Breast epithelium (tissue), 4 donors: ENCODE data around the gene KRT16. TPM values are rescaled to one million over a fixed set of nuclear protein-coding genes. Genes with fewer than 3 reads are reported as not detected.
A peak's percentile ranks its signal among the peaks of the same experiment; 100 is the strongest.

Source experiments
- DNase-seq, 2 donors: peaks; one replicate each; pipeline ENCODE4 v3.0.0-alpha.2; 2019; ENCODE audit warnings: low spot score in 2 of 2
- H3K27ac ChIP-seq, 2 donors: fragments of 200-600 bp; sonication (generic) in 1 of 2; one replicate each; pipeline ENCODE4 v1.5.1; 2016 to 2019; ENCODE audit warnings: mild to moderate bottlenecking in 1 of 2
- H3K27me3 ChIP-seq, 2 donors: fragments of 200-600 bp; sonication (generic) in 1 of 2; one replicate each; pipeline versions ENCODE4 v1.5.1 to v1.6.0; 2017 to 2019; ENCODE audit warnings: control low read depth in 1 of 2, mild to moderate bottlenecking in 1 of 2
- H3K36me3 ChIP-seq: fragments of 200-600 bp; one replicate; pipeline ENCODE4 v1.5.1; 2019
- H3K4me1 ChIP-seq, 2 donors: fragments of 200-600 bp; sonication (generic); one replicate each; pipeline ENCODE4 v1.5.1; 2016 to 2019; ENCODE audit warnings: control low read depth in 1 of 2
- H3K4me3 ChIP-seq, 3 donors: fragments of 200-600 bp; sonication (generic); 1 replicate in 2 of 3; 2 replicates in 1 of 3; pipeline ENCODE4 v1.5.1; 2016 to 2019; ENCODE audit warnings: mild to moderate bottlenecking in 3 of 3, moderate library complexity in 2 of 3
- H3K9me3 ChIP-seq, 2 donors: fragments of 200-600 bp; sonication (generic) in 1 of 2; one replicate each; pipeline ENCODE4 v1.5.1; 2016 to 2019; ENCODE audit warnings: control low read depth in 1 of 2
- POLR2A ChIP-seq: fragments of 450-650 bp; IDR thresholded peaks from one replicate; pipeline ENCODE4 v1.6.1; 2016; ENCODE audit warnings: antibody characterized with exemption, mild to moderate bottlenecking, moderate library complexity
- POLR2AphosphoS5 ChIP-seq, 3 donors: sonication (generic); formaldehyde crosslinking; IDR thresholded peaks; one replicate each; pipeline ENCODE4 v1.6.1; 2017; ENCODE audit warnings: antibody characterized with exemption in 3 of 3
- intact Hi-C: fragments of 100-400 bp; cut with DNase I; formaldehyde crosslinking; loops from one replicate; pipeline ENCODE4 v1.15.1; 2023; ENCODE audit warnings: low total_unique reads
- total RNA-seq, 3 donors: library from RNA; depleted of rRNA; stranded (reverse); fragments of >200 nt; gene quantifications; one replicate each; pipeline ENCODE4 v1.1.0, GENCODE V29; 2016
- TF ChIP-seq, protein P1 (sequence below), 3 donors: fragments of 450-650 bp; IDR thresholded peaks; one replicate each; pipeline ENCODE4 v1.5.1; 2016 to 2017; ENCODE audit warnings: antibody characterized with exemption in 3 of 3, mild to moderate bottlenecking in 3 of 3, moderate library complexity in 3 of 3

KRT16 gene
- total RNA-seq, 3 donors from 2014 or later: 2.6 to 100 (median 51.8) TPM

DNA sequence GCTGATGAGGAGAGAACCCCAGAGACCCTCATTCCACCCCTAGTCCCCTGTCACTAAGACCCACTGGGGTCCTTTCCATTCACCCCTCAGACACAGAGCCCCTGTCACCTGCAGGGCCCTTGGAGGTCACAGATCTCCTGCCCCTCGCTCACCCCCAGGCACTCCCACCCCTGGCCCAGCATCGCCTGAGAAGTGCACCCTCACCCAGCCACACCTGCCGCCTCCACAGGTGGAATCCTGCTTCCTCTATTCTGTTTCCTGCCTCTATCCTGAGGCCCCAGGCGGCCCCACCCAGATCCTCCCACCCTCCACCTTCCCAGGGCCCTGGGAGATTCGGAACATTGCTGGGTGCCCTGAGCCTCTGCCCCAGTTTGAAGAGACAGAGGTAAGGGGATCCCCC is 25.6 kb upstream of the KRT16 start:
- Histone ChIP-seq H3K27ac (no peak overlapping the region), H3K4me1 (peaks cover 0 to 6% of the 10 kb centered on the region in 2 donors), H3K4me3 (no peak overlapping the region), H3K9me3 (no peaks in the 10 kb centered on the region), H3K36me3 (no peaks in the 10 kb centered on the region), H3K27me3 (no peaks in the 10 kb centered on the region)
- DNase-seq: no peak
- TF ChIP-seq POLR2AphosphoS5 (IDR thresholded peaks at IDR 0.05) (no peak), POLR2A (no peak)
- TF ChIP-seq, protein P1, sequence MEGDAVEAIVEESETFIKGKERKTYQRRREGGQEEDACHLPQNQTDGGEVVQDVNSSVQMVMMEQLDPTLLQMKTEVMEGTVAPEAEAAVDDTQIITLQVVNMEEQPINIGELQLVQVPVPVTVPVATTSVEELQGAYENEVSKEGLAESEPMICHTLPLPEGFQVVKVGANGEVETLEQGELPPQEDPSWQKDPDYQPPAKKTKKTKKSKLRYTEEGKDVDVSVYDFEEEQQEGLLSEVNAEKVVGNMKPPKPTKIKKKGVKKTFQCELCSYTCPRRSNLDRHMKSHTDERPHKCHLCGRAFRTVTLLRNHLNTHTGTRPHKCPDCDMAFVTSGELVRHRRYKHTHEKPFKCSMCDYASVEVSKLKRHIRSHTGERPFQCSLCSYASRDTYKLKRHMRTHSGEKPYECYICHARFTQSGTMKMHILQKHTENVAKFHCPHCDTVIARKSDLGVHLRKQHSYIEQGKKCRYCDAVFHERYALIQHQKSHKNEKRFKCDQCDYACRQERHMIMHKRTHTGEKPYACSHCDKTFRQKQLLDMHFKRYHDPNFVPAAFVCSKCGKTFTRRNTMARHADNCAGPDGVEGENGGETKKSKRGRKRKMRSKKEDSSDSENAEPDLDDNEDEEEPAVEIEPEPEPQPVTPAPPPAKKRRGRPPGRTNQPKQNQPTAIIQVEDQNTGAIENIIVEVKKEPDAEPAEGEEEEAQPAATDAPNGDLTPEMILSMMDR (IDR thresholded peaks at IDR 0.05): no peak
- intact Hi-C loops: loop anchor here (10.0 kb wide), 1 partner anchor 83 kb away; no protein-coding TSS in a partner anchor

DNA sequence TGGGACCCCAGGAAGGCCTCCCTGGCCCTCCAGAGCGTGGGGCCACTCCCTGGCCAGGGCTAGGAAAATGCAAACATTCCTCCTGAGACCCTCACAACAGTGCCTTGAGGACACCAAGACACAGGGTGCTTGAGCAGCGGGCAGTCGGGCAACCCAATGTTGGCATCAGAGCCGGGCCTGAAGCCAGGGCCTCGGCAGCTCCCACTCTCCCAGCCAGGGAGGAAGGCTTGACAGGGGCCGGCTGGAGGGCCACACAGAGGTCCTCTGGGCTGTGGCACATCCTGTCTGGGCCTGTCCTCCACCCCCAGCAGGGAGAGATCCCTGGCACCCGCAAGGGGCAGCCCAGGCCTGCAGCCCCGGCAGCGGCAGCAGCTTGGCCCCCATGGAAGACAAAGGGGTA is 24.1 kb upstream of the KRT16 start:
- TF ChIP-seq POLR2AphosphoS5 (IDR thresholded peaks at IDR 0.05) (no peak), POLR2A (no peak)
- TF ChIP-seq, protein P1 (IDR thresholded peaks at IDR 0.05): no peak
- no peak for DNase-seq
- no peaks in the 10 kb centered on the region for H3K9me3 ChIP-seq
- H3K27me3 ChIP-seq: no peaks in the 10 kb centered on the region
- H3K36me3 ChIP-seq: no peaks in the 10 kb centered on the region
- H3K4me1 ChIP-seq: peaks cover 0 to 6% of the 10 kb centered on the region in 2 donors
- intact Hi-C loops: loop anchor here (10.0 kb wide), 1 partner anchor 82 kb away; no protein-coding TSS in a partner anchor
- H3K27ac ChIP-seq: peak overlapping the region in 1 of 2 donors; percentile 25
- no peak overlapping the region for H3K4me3 ChIP-seq

DNA sequence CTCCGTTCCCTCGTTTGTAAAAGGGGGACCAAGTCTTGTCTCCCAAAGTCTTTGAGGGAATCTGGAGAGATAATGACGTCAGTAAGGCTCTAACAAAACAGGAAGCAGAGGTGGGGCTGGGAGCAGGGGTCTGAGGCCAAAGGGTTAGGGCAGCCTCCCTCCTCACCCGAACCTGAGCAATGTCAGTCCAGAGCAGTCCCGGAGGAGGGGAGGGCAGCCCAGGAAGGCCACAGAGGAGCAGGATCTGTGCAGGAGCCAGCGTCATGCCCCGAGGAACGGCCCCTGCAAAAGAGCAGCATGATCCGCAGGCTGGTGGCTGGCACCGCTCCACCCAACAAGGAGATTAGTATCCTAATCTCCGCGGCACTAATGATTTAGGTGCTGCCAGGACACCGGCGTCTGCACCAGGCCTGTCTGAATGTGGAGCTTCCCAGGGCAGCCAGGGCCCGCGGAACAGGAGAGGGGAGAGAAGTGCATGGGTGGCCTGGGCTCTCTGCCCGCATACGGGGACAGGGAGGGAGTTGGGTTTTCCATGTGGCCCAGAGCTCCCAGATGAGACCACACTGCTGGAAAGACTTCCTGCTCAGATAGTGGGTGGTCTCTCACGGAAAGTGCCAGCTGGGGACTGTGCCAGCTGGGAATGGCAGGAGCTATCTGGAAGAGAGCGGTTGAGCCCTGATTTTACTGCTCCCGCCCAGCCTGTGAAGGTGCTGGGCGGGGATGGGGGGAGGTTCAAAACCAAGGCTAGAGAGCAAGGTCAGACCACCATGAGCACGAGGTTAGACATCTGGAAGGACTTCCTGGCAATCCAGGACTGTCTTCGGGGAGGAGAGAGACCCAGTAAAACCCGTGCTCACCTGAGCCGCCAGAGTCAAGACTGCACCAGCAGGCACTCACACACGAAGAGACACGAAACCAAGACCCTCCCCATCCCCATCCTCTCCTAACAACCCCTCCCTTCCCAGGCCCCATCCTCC is 22.8 kb upstream of the KRT16 start:
- no peak for DNase-seq
- H3K9me3 ChIP-seq: no peaks in the 10 kb centered on the region
- peak overlapping the region in 1 of 3 donors; percentile 52 for H3K4me3 ChIP-seq
- no peaks in the 10 kb centered on the region for H3K27me3 ChIP-seq
- peak overlapping the region; percentile 43 to 68 for H3K27ac ChIP-seq
- no peaks in the 10 kb centered on the region for H3K36me3 ChIP-seq
- TF ChIP-seq, protein P1 (IDR thresholded peaks at IDR 0.05): no peak
- TF ChIP-seq POLR2AphosphoS5 (IDR thresholded peaks at IDR 0.05) (no peak), POLR2A (no peak)
- peaks cover 0 to 6% of the 10 kb centered on the region in 2 donors for H3K4me1 ChIP-seq
- intact Hi-C loops: loop anchor here (10.0 kb wide), 1 partner anchor 81 kb away; no protein-coding TSS in a partner anchor

DNA sequence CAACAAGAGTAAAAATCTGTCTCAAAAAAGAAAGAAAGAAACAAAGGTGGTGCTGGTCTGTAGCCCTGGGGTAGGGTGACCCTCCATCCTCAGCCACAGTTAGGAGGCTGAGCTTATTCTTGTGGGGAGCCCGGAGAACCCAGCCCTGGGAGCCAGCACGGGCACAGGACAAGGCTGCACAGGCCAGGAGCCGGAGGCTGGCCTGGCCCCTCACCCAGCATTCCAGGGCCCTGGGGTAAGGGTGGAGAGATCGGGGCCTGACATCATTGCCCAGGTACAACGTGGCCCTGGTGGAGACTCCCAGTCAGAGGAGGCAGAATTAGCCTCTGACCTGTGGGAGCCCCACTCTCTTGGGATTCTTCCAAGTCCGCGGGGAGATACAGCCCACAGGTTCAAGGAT is 22.1 kb upstream of the KRT16 start:
- intact Hi-C loops: loop anchor here (10.0 kb wide), 1 partner anchor 80 kb away; no protein-coding TSS in a partner anchor
- no peaks in the 10 kb centered on the region for H3K27me3 ChIP-seq
- DNase-seq: no peak
- H3K36me3 ChIP-seq: no peaks in the 10 kb centered on the region
- H3K4me1 ChIP-seq: peaks cover 0 to 6% of the 10 kb centered on the region in 2 donors
- peak overlapping the region; percentile 43 to 68 for H3K27ac ChIP-seq
- H3K4me3 ChIP-seq: peak overlapping the region in 1 of 3 donors; percentile 52
- H3K9me3 ChIP-seq: no peaks in the 10 kb centered on the region
- TF ChIP-seq POLR2A: no peak
- TF ChIP-seq POLR2AphosphoS5 (IDR thresholded peaks at IDR 0.05): no peak
- TF ChIP-seq, protein P1 (IDR thresholded peaks at IDR 0.05): no peak
